HG02588 (cell line): ENCODE measurements around the gene LRRC10.

Experiments
- ATAC-seq: cut with Tn5 transposase; IDR thresholded peaks from one replicate; pipeline ENCODE4 v1.9.1; 2021; ENCODE audit warnings: mild to moderate bottlenecking, moderate library complexity; ENCODE audit not compliant: unreplicated experiment

The LRRC10 gene

GRCh38 chr12:69570545-69571399 lies 39.9 kb downstream of the LRRC10 start:
- no peak for ATAC-seq

DNA sequence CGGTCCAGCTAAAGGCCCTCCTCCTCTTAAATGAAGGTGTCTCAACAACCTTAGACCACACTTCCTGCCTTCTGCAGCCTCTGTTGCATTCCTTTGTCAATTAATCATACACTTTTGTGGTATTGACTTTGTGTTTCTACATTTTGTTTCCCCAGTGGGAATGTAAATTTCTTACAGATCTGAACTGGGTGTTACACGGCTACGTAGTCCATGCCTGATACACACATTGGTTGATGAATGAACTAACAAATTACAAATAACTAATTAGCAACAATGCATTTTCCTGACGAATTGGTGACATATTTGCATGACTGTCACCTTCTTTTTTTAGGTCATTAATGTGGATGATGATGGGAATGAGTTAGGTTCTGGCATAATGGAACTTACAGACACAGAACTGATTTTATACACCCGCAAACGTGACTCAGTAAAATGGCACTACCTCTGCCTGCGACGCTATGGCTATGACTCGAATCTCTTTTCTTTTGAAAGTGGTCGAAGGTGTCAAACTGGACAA lies 40.6 kb downstream of the LRRC10 start:
- no peak for ATAC-seq

DNA sequence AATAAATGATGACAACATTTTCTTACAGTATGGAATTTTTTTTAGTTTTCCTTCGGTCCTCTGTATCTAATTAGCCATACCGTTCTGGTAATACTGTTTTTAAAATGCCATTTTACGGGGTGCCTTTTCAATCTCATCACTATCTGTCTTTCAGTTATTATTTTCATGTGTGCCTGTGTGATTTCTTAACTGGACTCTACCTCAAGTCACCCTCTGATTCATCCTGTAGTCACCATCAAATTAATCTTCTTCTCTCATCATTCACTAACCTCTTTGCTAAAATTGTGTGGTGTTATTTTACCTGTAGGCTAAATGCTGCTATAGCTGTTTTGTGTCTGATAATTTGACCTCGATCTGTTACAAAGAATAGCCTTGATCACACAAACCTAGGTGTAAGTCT lies 41.5 kb downstream of the LRRC10 start:
- no peak for ATAC-seq

GRCh38 chr12:69566603-69567002 lies 44.1 kb downstream of the LRRC10 start:
- ATAC-seq, result no peak

- ATAC-seq, result no peak
These were observed 47.4 kb downstream of the LRRC10 start for GRCh38 chr12:69563166-69563762.
